ENCODE measurements around the gene NISCH.
A peak's percentile ranks its signal among the peaks of the same experiment; 100 is the strongest.

NISCH gene

GRCh38 chr3:52435246-52436101 is 19.9 kb upstream of the NISCH start:
- ATAC-seq, result no peak

- ATAC-seq, result no peak
These were observed 18.8 kb upstream of the NISCH start for GRCh38 chr3:52436500-52437149.

- no peak for ATAC-seq
These were observed 17.9 kb upstream of the NISCH start for GRCh38 chr3:52437326-52438103.

- no peak for ATAC-seq
These were observed 17.4 kb upstream of the NISCH start for GRCh38 chr3:52438104-52438376.

GRCh38 chr3:52438579-52439425 is 16.6 kb upstream of the NISCH start:
- no peak for ATAC-seq

GRCh38 chr3:52439426-52440248 is 15.8 kb upstream of the NISCH start:
- ATAC-seq, result no peak

GRCh38 chr3:52440249-52440551 is 15.2 kb upstream of the NISCH start:
- ATAC-seq, result no peak

GRCh38 chr3:52440671-52441070 is 14.7 kb upstream of the NISCH start:
- ATAC-seq, result no peak

- no peak for ATAC-seq
These were observed 14.2 kb upstream of the NISCH start for GRCh38 chr3:52441091-52441771.

- ATAC-seq, result no peak
These were observed 13.6 kb upstream of the NISCH start for GRCh38 chr3:52441772-52442332.

GRCh38 chr3:52442409-52443267 is 12.8 kb upstream of the NISCH start:
- ATAC-seq, result no peak

- ATAC-seq, result no peak
These were observed 12.2 kb upstream of the NISCH start for GRCh38 chr3:52443268-52443610.

GRCh38 chr3:52443791-52444687 is 11.4 kb upstream of the NISCH start:
- no peak for ATAC-seq

- peak; percentile 99 for ATAC-seq
These were observed 10.3 kb upstream of the NISCH start, which contains the start of gene SEMA3G for GRCh38 chr3:52444860-52445793. Gene SEMA3G, minus strand, starts transcription at chr3:52445103. Its CDS starts 76 bp downstream, at chr3:52445027.

- no peak for ATAC-seq
These were observed 9.4 kb upstream of the NISCH start for GRCh38 chr3:52446042-52446441.

GRCh38 chr3:52446631-52447511 is 8.5 kb upstream of the NISCH start:
- ATAC-seq, result peak; percentile 50 to 58
